K562 (cell line): ENCODE measurements around the gene KCNC3. TPM values are rescaled to one million over a fixed set of nuclear protein-coding genes. Genes with fewer than 3 reads are reported as not detected.
A peak's percentile ranks its signal among the peaks of the same experiment; 100 is the strongest.

Experiments
- CBX5 ChIP-seq: IDR thresholded peaks from 2 replicates; pipeline ENCODE4 v1.6.1; 2014; ENCODE audit warnings: low read depth, borderline replicate concordance
- DNMT1 ChIP-seq: fragments of 450-650 bp; IDR thresholded peaks from 2 replicates; pipeline ENCODE4 v1.6.1; 2016; ENCODE audit warnings: antibody characterized with exemption, mild to moderate bottlenecking
- EP400 ChIP-seq: fragments of 450-650 bp; IDR thresholded peaks from 2 replicates; pipeline ENCODE4 v1.6.1; 2017; ENCODE audit warnings: antibody characterized with exemption, mild to moderate bottlenecking, moderate library complexity
- HLTF ChIP-seq: fragments of 450-650 bp; IDR thresholded peaks from 2 replicates; pipeline ENCODE4 v1.6.1; 2016
- L3MBTL2 ChIP-seq: fragments of 450-650 bp; IDR thresholded peaks from 2 replicates; pipeline ENCODE4 v1.6.1; 2016; ENCODE audit warnings: mild to moderate bottlenecking, moderate library complexity
- MEIS2 ChIP-seq: fragments of 450-650 bp; IDR thresholded peaks from 2 replicates; pipeline ENCODE4 v1.6.1; 2014; ENCODE audit warnings: mild to moderate bottlenecking; ENCODE audit not compliant: partially characterized antibody
- MTA2 ChIP-seq: fragments of 450-650 bp; IDR thresholded peaks from 2 replicates; pipeline ENCODE4 v1.6.1; 2016; ENCODE audit warnings: low read depth
- MXI1 ChIP-seq: IDR thresholded peaks from 2 replicates; pipeline ENCODE4 v1.6.1; 2011; ENCODE audit warnings: low read depth, mild to moderate bottlenecking, improper control_type of control experiment, low read length
- SMAD4 ChIP-seq: fragments of 250-450 bp; sonication (Bioruptor Pico); conservative IDR thresholded peaks from 2 replicates; pipeline ENCODE4 v1.8.0; 2021; ENCODE audit warnings: inconsistent platforms, mild to moderate bottlenecking, moderate library complexity
- TBP ChIP-seq: optimal IDR thresholded peaks from 2 replicates; pipeline ENCODE3; 2011; ENCODE audit warnings: low read depth, low read length, improper control_type of control experiment
- TCF3 ChIP-seq: sonication (generic); formaldehyde crosslinking; IDR thresholded peaks from 2 replicates; pipeline ENCODE4 v1.4.0; 2020; ENCODE audit warnings: mild to moderate bottlenecking, missing genetic modification reagents
- ZNF133 ChIP-seq: fragments of 250-450 bp; sonication (Bioruptor Pico); IDR thresholded peaks from 2 replicates; pipeline ENCODE4 v1.4.0; 2020; ENCODE audit warnings: mild to moderate bottlenecking
- ZNF586 ChIP-seq: fragments of 450-650 bp; formaldehyde crosslinking; conservative IDR thresholded peaks from 2 replicates; pipeline ENCODE4 v1.4.0; 2020; ENCODE audit warnings: mild to moderate bottlenecking, moderate library complexity
- ZNF592 ChIP-seq: fragments of 450-650 bp; IDR thresholded peaks from 2 replicates; pipeline ENCODE4 v1.6.1; 2017; ENCODE audit warnings: antibody characterized with exemption, mild to moderate bottlenecking
- polyA plus RNA-seq, 8 experiments: library from polyadenylated mRNA; depleted of rRNA in 4 of 8; stranded (reverse) in 5 of 8; unstranded in 3 of 8; fragments of >200 nt; fragmentation: Nextera tagmentation in 2 of 8; fragmentation: Illumina TruSeq in 1 of 8; extraction: Ambion mirVana in 2 of 8; extraction: Trizol in 1 of 8; gene quantifications; 2 replicates each; pipeline versions ENCODE4 v1.2.1 to v1.2.3, GENCODE V29; 2011 to 2014; ENCODE audit warnings: inconsistent platforms in 1 of 8, missing spikeins in 1 of 8
- total RNA-seq, 7 experiments: library from RNA; depleted of rRNA in 6 of 7; stranded (reverse); fragments of >200 nt in 6 of 7; fragmentation: Illumina TruSeq in 2 of 7; extraction: Trizol in 2 of 7; gene quantifications; 2 replicates each; pipeline versions ENCODE4 v1.2.1 to v1.2.3, GENCODE V29; 2011 to 2021; ENCODE audit warnings: low replicate concordance in 1 of 7
- TF ChIP-seq, protein P1 (sequence below): fragments of 250-450 bp; sonication (Bioruptor Pico); IDR thresholded peaks from 2 replicates; pipeline ENCODE4 v1.4.0; 2020; ENCODE audit warnings: mild to moderate bottlenecking

Gene KCNC3
- total and polyA plus RNA-seq, 9 of the 15 experiments (the other 6 are each of a cell fraction or from before 2014, with no cell fraction given), result 0.03 to 26.2 (median 2.0) TPM

DNA sequence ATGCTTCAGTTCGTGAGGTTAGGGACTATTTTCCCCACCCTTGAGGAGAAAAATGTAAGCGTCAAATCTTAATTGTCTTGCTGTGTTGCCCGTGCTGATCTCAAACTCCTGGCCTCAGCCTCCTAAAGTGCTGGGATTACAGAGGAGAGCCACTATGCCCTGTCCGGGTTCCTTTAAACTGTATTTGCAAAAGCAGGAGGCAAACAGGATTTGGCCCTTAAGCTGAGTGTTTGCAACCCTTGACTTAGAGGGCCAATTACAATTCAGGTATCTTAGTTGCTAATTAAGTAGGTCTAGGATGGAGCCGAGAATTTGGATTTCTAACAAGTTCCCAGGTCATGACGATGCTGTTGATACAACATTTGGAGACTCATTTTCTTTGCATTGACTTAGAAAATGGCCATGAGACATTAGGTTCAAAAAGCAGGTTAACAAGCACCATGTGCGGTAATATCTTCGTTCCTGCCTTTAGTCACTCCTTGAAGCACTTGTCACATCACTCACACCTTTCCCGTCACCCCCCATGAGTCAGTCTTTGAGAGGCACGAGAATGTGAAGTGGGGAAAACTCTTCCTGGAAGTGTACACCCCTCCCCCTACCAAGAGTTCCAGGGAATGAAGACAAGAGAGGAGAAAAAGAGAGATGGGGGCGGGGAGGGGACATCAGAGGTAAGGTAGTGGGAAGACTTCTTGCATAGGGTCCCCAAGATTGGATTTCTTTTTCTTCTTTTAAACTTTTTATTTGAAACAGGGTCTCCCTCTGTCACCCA lies 33.7 kb upstream of the KCNC3 start (continued):
- TF ChIP-seq, protein P1, sequence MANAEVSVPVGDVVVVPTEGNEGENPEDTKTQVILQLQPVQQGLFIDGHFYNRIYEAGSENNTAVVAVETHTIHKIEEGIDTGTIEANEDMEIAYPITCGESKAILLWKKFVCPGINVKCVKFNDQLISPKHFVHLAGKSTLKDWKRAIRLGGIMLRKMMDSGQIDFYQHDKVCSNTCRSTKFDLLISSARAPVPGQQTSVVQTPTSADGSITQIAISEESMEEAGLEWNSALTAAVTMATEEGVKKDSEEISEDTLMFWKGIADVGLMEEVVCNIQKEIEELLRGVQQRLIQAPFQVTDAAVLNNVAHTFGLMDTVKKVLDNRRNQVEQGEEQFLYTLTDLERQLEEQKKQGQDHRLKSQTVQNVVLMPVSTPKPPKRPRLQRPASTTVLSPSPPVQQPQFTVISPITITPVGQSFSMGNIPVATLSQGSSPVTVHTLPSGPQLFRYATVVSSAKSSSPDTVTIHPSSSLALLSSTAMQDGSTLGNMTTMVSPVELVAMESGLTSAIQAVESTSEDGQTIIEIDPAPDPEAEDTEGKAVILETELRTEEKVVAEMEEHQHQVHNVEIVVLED (CRISPR knock-in tag), result no peak
- no peak for TF ChIP-seq ZNF586 (CRISPR knock-in tag)
- TF ChIP-seq ZNF133 (CRISPR knock-in tag), result no peak
- peak; percentile 93 for TF ChIP-seq L3MBTL2
- 0 out of 2 replicates have a peak, but pooled peaks have one; percentile 27 for TF ChIP-seq EP400
- TF ChIP-seq ZNF592, result peak; percentile 86
- TF ChIP-seq MXI1, result no peak
- TF ChIP-seq TCF3 (CRISPR knock-in tag), result 0 out of 2 replicates have a peak, but pooled peaks have one; percentile 14
- peak; percentile 46; the same call in 1 of the 2 replicates for TF ChIP-seq SMAD4 (CRISPR knock-in tag)
- no peak for TF ChIP-seq MTA2
- no peak for TF ChIP-seq HLTF
- no peak for TF ChIP-seq CBX5
- TF ChIP-seq MEIS2, result peak; percentile 76
- TF ChIP-seq DNMT1, result no peak
- no peak for TF ChIP-seq TBP
